ENCODE results near the gene KCNQ1OT1. TPM values are rescaled to one million over a fixed set of nuclear protein-coding genes. Genes with fewer than 3 reads are reported as not detected.

KCNQ1OT1 gene
- polyA plus RNA-seq, 4 donors = 0.73 to 1.8 (median 1.0) TPM

DNA sequence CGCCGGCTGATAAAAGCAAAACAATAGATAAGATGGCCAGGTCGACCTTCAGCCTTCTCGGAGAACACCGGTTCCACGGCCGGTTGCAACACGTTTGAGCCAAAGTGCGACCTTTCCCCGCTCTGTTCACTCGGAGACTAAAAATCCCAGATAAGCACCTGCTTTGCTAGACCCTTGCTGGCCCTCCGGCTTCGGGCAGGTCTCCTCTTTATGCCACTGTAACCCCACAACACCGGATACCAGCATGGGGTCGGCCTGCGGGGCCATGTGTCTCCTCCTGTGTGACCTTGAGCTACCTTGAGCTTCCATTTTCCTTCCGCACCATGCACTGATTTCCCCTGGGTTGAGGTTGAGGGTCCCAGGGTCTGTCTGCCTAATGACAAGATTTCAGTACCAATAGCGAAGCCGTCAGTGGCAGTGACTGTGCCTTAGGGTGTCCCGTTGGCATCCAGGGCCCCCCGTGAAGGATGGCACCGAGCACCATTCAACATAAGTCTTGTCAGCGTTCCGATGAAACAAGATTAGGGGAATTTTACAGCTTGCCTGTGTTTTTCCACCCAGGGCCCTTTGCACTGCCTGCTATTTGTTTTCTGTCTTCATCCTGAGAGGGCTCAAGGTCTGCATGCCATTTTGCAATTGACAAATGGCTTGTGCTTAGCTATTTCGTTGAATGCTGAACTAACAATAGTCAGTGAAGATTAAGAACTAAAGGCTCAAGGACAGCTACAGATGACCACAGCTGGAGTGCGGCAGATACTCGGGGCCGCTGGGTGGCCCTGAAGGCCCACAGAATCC, 136.4 kb downstream of the KCNQ1OT1 start:
- no peak for DNase-seq (ENCODE audit: low read depth in 4 of 4, low spot score in 3 of 4)

GRCh38 chr11:2562890-2563212, 136.9 kb downstream of the KCNQ1OT1 start:
- DNase-seq (ENCODE audit: low read depth in 4 of 4, low spot score in 3 of 4) = no peak

GRCh38 chr11:2561696-2562581, 137.9 kb downstream of the KCNQ1OT1 start:
- no peak for DNase-seq (ENCODE audit: low read depth in 4 of 4, low spot score in 3 of 4)

GRCh38 chr11:2559527-2560311, 140.1 kb downstream of the KCNQ1OT1 start:
- no peak for DNase-seq (ENCODE audit: low read depth in 4 of 4, low spot score in 3 of 4)

- DNase-seq (ENCODE audit: low read depth in 4 of 4, low spot score in 3 of 4) = no peak
Observed at GRCh38 chr11:2558861-2559526, 140.8 kb downstream of the KCNQ1OT1 start.

GRCh38 chr11:2558397-2558796, 141.4 kb downstream of the KCNQ1OT1 start:
- DNase-seq (ENCODE audit: low read depth in 4 of 4, low spot score in 3 of 4) = no peak

Other genes starting within 250 kb of the KCNQ1OT1 start
- 100 to 1,000 TPM in 3 of 4 donors, 10 to 100 TPM in 1; 62.9 to 166 (median 125) TPM for gene CDKN1C, start 185.8 kb upstream of the KCNQ1OT1 start, polyA plus RNA-seq (ENCODE audit: insufficient read length in 4 of 4)
- 1 to 10 TPM in 1 of 4 donors, under 1 TPM in 3; 0.34 to 3.9 (median 0.48) TPM for gene PHLDA2, start 229.4 kb upstream of the KCNQ1OT1 start, polyA plus RNA-seq (ENCODE audit: insufficient read length in 4 of 4)

Measured in left renal pelvis (tissue), 4 donors.